HG03575 (cell line): Measurements from ENCODE around the gene PTPN14.
"Not testable (repeated sequence)": the region's sequence is repeated elsewhere in the genome, so short reads cannot be mapped to it uniquely, and the experiment has no call there.

ENCODE experiments used
- ATAC-seq: cut with Tn5 transposase; IDR thresholded peaks from one replicate; pipeline ENCODE4 v1.9.1; 2021; ENCODE audit not compliant: unreplicated experiment, insufficient number of reproducible peaks, low FRiP score; ENCODE audit errors: extremely low read depth

Gene PTPN14

GRCh38 chr1:214493126-214493796 lies 58.1 kb downstream of the PTPN14 start:
- ATAC-seq, result no peak

DNA sequence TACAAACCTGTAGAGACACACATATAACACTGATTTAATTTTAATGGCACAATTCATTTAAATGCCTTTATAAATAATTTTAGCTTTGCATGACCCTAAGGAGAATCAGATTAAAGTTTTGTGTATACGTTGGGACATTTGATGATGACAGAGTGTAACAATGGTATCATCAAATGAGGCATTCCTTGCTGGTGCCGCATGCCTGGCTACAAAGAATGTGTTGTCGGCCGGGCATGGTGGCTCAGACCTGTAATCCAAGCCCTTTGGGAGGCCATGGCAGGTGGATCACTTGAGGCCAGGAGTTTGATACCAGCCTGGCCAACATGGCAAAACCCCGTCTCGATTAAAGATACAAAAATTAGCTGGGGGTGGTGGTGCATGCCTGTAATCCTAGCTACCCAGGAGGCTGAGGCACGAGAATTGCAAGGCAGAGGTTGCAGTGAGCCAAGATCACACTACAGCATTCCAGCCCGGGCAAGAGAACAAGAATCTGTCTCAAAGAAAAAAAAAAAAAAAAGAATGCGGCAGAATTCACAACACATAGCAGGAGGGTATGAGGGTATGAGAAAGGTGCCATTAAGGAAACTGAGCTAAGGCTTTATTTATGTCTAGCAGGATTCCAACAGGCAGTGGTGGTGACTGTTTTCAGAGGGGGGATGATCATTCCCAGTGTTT lies 58.9 kb downstream of the PTPN14 start:
- ATAC-seq, result no peak

- no peak for ATAC-seq
These were observed 59.8 kb downstream of the PTPN14 start for GRCh38 chr1:214491468-214492146.

DNA sequence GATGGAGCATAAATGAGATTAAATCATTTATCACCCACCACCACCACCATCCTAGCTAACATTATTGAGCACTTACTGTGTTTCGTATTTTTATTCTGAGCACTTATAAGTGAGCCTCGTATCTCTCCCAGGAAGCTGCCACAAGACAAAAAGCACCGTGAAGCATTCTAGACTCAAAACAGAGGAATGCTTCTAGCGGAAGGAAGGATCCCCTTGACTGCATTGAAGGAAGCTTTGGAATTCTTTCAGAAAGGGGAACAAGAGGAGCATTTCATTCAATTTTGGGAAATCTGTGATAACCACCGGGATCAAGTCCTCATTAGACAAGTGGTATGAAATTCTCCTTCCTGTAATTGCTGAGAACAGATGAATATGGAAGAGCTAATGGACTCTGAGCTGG lies 66.3 kb downstream of the PTPN14 start:
- no peak for ATAC-seq

GRCh38 chr1:214483180-214483579 lies 68.2 kb downstream of the PTPN14 start:
- not testable (repeated sequence) for ATAC-seq

GRCh38 chr1:214481983-214482634 lies 69.3 kb downstream of the PTPN14 start:
- not testable (repeated sequence) for ATAC-seq

DNA sequence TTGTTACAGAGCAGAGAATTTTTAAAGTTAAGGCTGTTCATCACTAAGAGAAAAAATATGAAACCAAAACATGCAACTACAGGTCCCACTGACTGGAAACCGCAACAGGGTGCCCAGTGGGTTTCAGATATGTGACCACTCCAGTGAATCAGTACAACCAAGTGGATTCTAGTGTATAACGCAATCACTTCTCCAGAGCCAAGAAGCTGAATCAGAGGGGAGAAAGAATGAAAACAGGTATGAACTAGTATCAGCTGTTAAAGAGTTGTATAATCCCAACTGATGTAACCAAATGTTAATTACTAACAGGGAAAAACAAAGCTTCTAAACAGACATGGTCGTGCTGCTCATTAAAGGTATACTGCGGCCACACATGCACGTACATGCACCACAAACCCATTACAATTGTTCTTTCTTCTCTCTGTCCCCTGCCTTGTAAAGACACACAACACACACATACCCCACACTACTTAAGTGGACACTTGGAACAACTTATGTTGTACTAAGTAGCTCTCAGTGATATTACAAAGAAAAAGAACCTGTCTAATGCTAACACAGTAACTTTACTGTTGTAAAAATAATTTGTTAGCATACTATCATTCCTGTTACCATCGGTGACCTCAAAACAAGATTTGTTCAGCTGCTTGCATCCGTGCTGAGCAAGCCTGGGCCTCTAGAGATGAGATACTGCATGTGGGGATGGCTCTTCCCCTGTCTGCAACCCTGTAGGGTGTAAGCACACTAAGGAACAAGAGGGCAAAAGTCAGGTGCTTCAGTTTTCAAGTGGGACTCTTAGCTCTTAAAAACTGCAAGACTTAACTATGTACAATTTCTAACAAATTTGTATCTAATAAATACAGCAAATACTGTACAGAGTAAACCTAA lies 74.2 kb downstream of the PTPN14 start:
- no peak for ATAC-seq

DNA sequence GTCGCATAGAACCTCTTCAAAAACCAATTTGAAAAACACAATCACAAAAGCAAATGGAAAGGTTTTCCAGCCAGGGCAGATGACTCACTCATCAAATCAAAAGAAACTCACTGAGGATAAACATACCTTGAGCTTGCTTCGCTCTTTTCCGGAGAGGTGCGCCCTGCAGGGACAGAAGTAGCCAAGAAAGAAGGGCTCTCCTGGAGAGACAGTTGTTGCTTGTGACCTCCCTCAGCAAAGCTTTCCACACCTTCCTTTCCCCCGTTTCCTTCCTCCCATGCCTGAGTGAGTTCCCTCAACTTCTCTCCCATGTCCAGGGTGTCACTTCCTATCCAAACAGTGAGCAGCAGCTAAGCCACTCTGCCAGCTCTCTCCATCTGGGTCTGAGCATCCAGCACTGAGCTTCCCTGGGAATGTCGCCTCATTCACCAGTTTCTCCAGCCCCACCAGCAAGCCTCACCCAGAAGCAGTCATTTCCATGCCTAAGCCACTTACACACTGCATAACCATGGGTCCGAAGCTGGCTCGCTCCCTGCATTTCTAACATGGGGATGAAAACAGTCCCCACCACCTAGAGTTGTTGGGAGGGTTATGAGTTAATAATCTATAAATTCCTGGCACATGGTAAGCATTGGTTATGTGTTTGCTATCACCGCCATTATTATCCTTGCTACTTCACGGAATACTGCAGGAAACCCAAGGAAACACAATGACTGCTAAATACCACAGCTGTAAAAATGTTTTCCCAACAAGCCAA lies 75.0 kb downstream of the PTPN14 start:
- no peak for ATAC-seq

DNA sequence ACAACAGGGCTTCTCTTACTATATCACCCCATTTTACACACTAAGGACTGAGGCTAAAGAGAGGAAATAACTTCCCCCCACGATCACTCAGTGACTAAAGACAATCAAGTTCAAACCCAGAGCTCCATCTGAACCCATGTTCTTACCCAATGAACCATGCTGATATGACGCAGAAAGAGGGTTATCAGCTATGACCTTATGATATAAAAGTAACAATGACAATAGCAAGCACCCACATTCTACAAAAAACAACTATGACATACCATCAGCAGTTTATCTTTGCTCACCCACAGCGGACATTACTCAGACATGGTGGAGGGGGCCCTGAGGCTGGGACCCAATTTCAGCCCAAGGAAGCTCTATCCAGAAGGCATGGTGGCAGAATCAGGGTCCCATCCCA lies 75.7 kb downstream of the PTPN14 start:
- ATAC-seq, result no peak

DNA sequence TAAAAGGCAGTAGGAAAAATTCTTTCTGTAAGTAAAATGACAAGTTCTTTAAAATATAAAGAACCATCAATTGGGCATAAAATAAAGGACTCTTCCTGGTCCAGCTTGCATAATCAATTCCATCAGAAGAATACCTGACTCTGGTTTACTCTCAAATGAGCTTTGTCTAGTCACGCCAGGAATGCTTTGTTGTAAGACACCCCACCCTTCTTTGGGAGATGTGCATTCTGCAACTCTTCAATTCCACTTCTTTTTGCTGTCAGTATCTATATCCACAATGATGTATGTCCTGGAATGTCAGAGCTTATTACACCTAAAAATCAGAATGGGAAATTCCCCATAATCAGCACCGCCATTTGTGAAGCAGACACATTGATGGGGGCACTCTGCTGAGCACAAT lies 76.1 kb downstream of the PTPN14 start:
- no peak for ATAC-seq

DNA sequence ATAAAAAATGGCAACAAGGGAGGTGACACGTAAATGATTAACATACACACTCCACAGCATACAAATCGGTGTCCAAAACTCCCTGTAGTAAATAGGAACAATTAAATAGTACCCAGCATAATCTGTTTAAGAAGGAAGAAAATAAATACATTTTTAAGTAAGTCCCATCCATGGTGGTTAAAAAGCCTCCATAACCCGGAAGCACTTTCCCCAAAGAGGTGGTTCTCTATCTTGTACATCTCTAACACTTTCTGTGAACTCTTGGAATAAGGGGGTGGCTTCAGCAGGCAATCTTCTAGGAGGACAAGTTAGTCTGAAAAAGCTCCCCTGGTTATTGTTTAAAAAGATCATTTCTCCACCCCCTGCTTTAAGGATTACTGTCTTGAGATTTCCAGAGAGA lies 76.9 kb downstream of the PTPN14 start:
- ATAC-seq, result no peak

DNA sequence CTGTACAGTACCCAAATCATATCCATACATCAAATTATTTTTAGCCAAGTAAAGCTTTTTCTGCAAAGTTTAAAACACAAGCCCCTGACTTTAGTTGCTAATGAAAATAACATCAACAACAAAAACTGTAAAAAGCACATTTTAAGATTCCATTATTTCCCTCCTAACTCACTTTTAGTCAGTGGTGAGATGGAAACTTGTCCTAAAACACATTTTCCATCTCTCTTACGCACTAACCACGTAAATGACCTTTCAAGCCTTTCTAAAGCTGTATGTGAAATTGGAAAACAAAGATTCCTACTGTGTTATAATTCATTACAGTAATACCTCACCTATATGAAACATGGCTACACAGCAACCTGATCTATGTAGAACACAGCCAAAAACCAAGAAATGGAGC lies 77.5 kb downstream of the PTPN14 start:
- ATAC-seq, result no peak

DNA sequence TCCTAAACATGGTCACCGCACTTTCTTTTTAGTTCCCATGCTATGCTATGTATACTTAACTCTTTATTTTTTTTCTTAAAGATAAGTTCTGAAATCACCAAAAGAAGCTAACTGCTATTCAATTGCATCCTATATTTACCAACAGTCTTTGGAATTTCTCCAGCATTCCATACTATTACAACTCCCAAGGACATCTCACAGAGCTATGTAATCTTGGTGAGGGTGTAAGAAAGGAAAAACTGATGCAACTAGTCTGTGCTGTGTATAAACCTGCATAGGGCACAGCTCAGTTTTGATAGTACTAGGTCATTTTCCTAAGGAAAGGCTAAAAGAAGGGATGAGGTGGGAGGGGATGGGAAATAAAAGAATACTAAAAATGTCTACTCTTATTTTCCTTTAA lies 78.0 kb downstream of the PTPN14 start:
- ATAC-seq, result no peak

- no peak for ATAC-seq
These were observed 79.0 kb downstream of the PTPN14 start for GRCh38 chr1:214472364-214472763.

GRCh38 chr1:214471458-214471857 lies 79.9 kb downstream of the PTPN14 start:
- ATAC-seq, result no peak

- ATAC-seq, result no peak
These were observed 81.3 kb downstream of the PTPN14 start for GRCh38 chr1:214470132-214470531.

GRCh38 chr1:214469290-214469689 lies 82.1 kb downstream of the PTPN14 start:
- ATAC-seq, result no peak

DNA sequence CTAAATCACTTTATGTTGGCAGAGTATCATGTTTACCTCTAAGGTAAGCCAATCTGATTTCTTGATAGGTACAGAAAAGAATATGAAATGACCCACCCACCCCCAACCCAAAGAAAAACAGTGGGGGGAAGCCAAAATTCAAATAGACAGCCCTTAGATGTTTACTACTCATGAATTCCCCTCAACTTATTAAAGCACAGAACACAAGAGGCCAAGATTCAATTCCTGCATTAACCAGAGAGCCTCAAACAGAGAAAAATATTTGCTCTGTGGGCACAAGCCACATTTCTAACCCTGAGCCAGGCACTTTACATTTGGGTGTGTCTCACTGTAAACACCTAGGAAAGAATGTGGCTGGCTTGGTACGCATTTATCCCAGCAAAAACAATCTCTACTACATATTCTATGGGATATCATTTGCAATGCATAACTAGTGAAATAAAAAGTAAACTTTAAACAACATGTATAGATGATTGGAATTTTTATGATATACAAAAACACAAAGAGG lies 84.3 kb downstream of the PTPN14 start:
- ATAC-seq, result no peak
